ENCODE data around the gene AIFM2. TPM values are rescaled to one million over a fixed set of nuclear protein-coding genes. Genes with fewer than 3 reads are reported as not detected.
"Not testable (repeated sequence)": the region's sequence is repeated elsewhere in the genome, so short reads cannot be mapped to it uniquely, and the experiment has no call there.

The AIFM2 gene
- total RNA-seq, 4 donors from 2014 or later, result 13.3 to 21.8 (median 17.2) TPM

DNA sequence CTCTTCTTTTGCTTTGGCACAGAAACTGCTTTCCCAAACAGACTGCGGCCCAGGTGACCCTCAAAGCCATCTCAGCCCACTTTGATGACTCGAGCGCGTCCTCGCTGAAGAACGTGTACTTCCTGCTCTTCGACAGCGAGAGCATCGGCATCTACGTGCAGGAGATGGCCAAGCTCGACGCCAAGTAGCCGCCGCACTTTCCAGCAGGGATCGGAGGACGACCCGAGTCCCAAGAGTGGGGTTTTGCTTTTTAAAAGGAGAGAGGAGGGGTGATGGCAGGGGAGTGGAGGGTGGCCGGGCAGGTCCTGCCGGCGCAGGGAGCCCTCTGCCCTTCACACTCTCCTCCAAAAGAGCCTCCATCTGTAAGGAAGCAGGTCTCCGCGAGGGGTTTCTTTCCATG lies 21.1 kb downstream of the AIFM2 start:
- Histone ChIP-seq H3K4me1 (peaks cover 0 to 4% (median 1%) of the 10 kb centered on the region in 4 donors), H3K27me3 (no peaks in the 10 kb centered on the region), H3K27ac (replicated peaks in 1 of 4) (no peak overlapping the region), H3K9me3 (no peaks in the 10 kb centered on the region), H3K36me3 (peaks cover 31 to 74% (median 73%) of the 10 kb centered on the region in 4 donors), H3K4me3 (no peak overlapping the region)
- no peak for DNase-seq (ENCODE audit: extremely low spot score)
- intact Hi-C loops (cut with DNase I), result loop anchor here (10.0 kb wide), 1 partner anchor 253 kb away; no protein-coding TSS in a partner anchor
- no peak for TF ChIP-seq EP300 (IDR thresholded peaks at IDR 0.05)
- no peak for TF ChIP-seq POLR2A (IDR thresholded peaks at IDR 0.05; ENCODE audit: low read depth)
- TF ChIP-seq, protein P1, sequence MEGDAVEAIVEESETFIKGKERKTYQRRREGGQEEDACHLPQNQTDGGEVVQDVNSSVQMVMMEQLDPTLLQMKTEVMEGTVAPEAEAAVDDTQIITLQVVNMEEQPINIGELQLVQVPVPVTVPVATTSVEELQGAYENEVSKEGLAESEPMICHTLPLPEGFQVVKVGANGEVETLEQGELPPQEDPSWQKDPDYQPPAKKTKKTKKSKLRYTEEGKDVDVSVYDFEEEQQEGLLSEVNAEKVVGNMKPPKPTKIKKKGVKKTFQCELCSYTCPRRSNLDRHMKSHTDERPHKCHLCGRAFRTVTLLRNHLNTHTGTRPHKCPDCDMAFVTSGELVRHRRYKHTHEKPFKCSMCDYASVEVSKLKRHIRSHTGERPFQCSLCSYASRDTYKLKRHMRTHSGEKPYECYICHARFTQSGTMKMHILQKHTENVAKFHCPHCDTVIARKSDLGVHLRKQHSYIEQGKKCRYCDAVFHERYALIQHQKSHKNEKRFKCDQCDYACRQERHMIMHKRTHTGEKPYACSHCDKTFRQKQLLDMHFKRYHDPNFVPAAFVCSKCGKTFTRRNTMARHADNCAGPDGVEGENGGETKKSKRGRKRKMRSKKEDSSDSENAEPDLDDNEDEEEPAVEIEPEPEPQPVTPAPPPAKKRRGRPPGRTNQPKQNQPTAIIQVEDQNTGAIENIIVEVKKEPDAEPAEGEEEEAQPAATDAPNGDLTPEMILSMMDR (IDR thresholded peaks at IDR 0.05), result no peak
- no peak for TF ChIP-seq POLR2AphosphoS5 (IDR thresholded peaks at IDR 0.05)
- WGBS, result 88% methylated on average over 20 of the region's 22 CpGs

DNA sequence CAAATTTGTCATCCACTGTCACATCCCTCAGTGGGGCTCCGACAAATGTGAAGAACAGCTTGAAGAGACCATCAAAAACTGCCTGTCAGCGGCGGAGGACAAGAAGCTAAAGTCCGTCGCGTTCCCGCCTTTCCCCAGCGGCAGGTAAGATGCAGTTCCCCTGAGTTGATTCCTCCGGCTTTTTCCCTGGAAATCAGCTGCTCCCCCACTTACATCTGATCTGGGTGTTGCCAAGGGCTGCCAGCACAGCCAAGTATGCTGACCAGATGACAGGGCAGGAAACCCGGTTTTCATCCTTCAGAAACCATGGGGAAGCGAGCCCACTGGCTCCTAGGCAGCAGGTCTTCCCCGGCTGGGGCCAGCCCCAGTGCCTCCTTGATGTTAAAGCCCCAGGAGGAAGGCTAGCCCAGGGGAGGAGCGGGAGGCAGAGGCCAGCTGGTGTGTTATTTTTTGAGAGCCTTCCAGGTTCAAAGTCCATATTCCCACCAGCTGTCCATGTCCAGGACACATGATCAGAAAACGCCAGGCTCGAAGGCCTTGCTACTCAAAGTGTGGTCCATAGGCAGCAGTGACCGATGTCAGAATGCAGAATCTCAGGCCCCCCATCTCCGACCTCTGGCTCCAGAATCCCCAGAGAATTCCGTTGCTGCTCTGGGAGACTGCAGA lies 23.4 kb downstream of the AIFM2 start:
- intact Hi-C loops (cut with DNase I), result no loop called here
- Histone ChIP-seq H3K9me3 (no peaks in the 10 kb centered on the region), H3K27ac (replicated peaks in 1 of 4) (no peak overlapping the region), H3K36me3 (peaks cover 24 to 75% (median 56%) of the 10 kb centered on the region in 4 donors), H3K4me3 (no peak overlapping the region), H3K27me3 (no peaks in the 10 kb centered on the region), H3K4me1 (no peaks in the 10 kb centered on the region)
- TF ChIP-seq EP300 (IDR thresholded peaks at IDR 0.05) (no peak), POLR2AphosphoS5 (IDR thresholded peaks at IDR 0.05) (no peak), POLR2A (IDR thresholded peaks at IDR 0.05; ENCODE audit: low read depth) (no peak)
- TF ChIP-seq, protein P1 (IDR thresholded peaks at IDR 0.05), result no peak
- no peak for DNase-seq (ENCODE audit: extremely low spot score)
- WGBS, result 90% methylated on average over 15 of the region's 18 CpGs

DNA sequence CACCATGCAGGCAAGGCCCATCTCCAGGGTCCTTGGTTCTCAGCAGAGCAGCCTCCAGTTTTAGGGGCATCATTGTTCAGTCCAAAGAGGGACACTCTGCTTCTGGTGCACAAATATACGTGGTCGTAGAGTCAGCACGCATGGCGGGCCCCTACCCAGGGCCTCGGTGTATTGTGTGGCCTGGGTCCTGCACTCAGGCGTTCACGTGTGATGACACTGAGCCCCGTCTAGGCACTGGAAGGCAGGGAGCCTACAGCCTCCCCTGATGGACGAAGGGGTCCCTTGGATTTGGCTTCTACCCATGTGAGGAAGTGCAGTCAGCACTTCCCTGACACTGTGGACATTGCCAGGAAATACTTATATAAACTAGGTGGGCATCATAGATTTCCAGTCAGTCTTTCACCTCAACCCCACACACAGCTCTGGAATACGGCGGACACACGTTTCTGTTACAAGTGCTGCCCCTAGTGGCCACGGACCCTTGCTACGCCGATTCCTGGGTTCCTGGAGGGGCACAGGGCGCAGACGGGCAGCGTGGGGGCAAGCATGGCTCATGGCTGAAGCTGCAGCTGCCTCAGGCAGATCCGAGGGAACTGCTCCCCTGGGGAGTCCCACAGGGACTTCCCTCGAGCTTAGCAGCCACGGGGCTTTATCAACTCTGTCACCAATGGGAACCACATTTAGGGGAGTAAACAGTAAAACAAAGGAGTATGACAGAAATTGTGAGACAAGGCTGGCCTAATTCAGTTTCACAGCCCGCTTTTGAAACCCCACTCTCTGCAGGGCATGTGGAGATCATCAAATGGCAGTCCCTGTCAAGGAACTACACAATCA lies 25.4 kb downstream of the AIFM2 start:
- no peak overlapping the region for H3K27ac ChIP-seq (replicated peaks in 1 of 4)
- no peaks in the 10 kb centered on the region for H3K27me3 ChIP-seq
- DNase-seq (ENCODE audit: extremely low spot score), result no peak
- H3K4me3 ChIP-seq, result no peak overlapping the region
- peaks cover 10 to 70% (median 35%) of the 10 kb centered on the region in 4 donors for H3K36me3 ChIP-seq
- TF ChIP-seq, protein P1 (IDR thresholded peaks at IDR 0.05), result peak in 1 of 3 experiments; percentile 49
- TF ChIP-seq POLR2AphosphoS5 (IDR thresholded peaks at IDR 0.05) (no peak), POLR2A (IDR thresholded peaks at IDR 0.05; ENCODE audit: low read depth) (no peak), EP300 (IDR thresholded peaks at IDR 0.05) (no peak)
- WGBS, result 73% methylated on average over 16 of the region's 22 CpGs
- no peaks in the 10 kb centered on the region for H3K4me1 ChIP-seq
- intact Hi-C loops (cut with DNase I), result no loop called here
- H3K9me3 ChIP-seq, result no peaks in the 10 kb centered on the region

DNA sequence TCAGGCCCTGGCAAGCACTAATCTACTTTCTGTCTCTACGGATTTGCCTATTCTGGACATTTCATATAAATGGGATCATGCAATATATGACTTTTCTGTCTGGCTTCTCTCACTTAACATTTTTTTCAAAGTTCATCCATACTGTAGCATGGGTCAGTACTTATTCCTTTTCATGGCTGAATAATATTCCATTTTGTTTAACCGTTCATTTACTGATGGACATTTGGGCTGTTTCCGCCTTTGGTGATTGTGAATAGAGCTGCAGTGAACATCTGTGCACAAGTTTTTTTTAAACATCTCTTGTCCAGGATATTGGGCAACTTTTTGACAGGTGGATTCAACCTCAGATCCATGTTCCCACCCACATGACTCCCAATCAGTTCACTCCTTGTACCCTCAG lies 31.0 kb downstream of the AIFM2 start:
- H3K27ac ChIP-seq (replicated peaks in 1 of 4), result no peak overlapping the region
- intact Hi-C loops (cut with DNase I), result no loop called here
- 75% methylated on average over 3 of the region's 3 CpGs for WGBS
- H3K4me3 ChIP-seq, result no peak overlapping the region
- TF ChIP-seq EP300 (IDR thresholded peaks at IDR 0.05) (no peak), POLR2A (IDR thresholded peaks at IDR 0.05; ENCODE audit: low read depth) (no peak), POLR2AphosphoS5 (IDR thresholded peaks at IDR 0.05) (no peak)
- TF ChIP-seq, protein P1 (IDR thresholded peaks at IDR 0.05), result no peak
- no peak for DNase-seq (ENCODE audit: extremely low spot score)
- no peaks in the 10 kb centered on the region for H3K9me3 ChIP-seq
- H3K36me3 ChIP-seq, result peaks cover 0 to 81% (median 38%) of the 10 kb centered on the region in 4 donors
- no peaks in the 10 kb centered on the region for H3K27me3 ChIP-seq
- H3K4me1 ChIP-seq, result no peaks in the 10 kb centered on the region

DNA sequence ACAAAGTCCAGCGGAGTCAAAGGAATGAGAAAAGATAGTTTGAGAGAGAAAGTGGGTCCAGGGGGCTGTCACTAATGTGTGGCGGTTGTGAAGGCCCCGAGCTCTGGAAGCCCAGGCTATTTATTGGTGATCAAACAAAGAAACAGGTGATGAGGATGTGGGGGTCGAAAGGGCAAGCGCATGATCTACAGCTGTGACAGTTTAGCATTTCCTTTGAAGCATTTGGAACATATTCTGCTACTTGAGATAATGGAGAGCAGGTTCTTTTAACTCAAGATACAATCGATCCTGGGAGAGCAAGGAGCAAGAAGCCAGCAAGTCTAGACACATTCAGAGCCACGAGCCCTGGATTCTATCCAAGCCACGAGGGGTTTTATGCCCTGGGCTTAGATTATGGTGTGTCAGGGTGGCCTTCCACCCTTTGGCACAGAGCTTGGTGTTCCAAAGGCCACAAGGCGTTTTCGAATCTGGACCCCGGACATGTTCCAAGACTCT lies 31.5 kb downstream of the AIFM2 start:
- H3K9me3 ChIP-seq; intact Hi-C loops (cut with DNase I); H3K27ac ChIP-seq (replicated peaks in 1 of 4); H3K4me3 ChIP-seq; H3K27me3 ChIP-seq; DNase-seq (ENCODE audit: extremely low spot score); H3K4me1 ChIP-seq: not testable (repeated sequence)
- H3K36me3 ChIP-seq, result peaks cover 0 to 85% (median 40%) of the 10 kb centered on the region in 4 donors
- 88% methylated on average over 11 of the region's 11 CpGs for WGBS
